Measurements from ENCODE around the gene SEMA6A. TPM values are rescaled to one million over a fixed set of nuclear protein-coding genes. Genes with fewer than 3 reads are reported as not detected.
"Not testable (repeated sequence)": the region's sequence is repeated elsewhere in the genome, so short reads cannot be mapped to it uniquely, and the experiment has no call there.

SEMA6A gene
- total RNA-seq, 1 donor = 0.21 TPM

- H3K27me3 ChIP-seq (ENCODE audit: insufficient read depth, low read length) = no peaks in the 10 kb centered on the region
- no peaks in the 10 kb centered on the region for H3K4me1 ChIP-seq (ENCODE audit: insufficient read depth, low read length)
- H3K9me3 ChIP-seq (ENCODE audit: low read depth, low read length) = no peaks in the 10 kb centered on the region
- H3K4me3 ChIP-seq (ENCODE audit: low read length) = no peak overlapping the region
Measured at GRCh38 chr5:116524966-116525365, 49.7 kb downstream of the SEMA6A start.

- H3K4me3 ChIP-seq (ENCODE audit: low read length) = no peak overlapping the region
- no peaks in the 10 kb centered on the region for H3K4me1 ChIP-seq (ENCODE audit: insufficient read depth, low read length)
- H3K9me3 ChIP-seq (ENCODE audit: low read depth, low read length) = no peaks in the 10 kb centered on the region
- H3K27me3 ChIP-seq (ENCODE audit: insufficient read depth, low read length) = no peaks in the 10 kb centered on the region
Measured at GRCh38 chr5:116524051-116524904, 50.3 kb downstream of the SEMA6A start.

GRCh38 chr5:116523182-116523581 is 51.4 kb downstream of the SEMA6A start:
- not testable (repeated sequence) for H3K4me1 ChIP-seq (ENCODE audit: insufficient read depth, low read length); H3K4me3 ChIP-seq (ENCODE audit: low read length); H3K9me3 ChIP-seq (ENCODE audit: low read depth, low read length); H3K27me3 ChIP-seq (ENCODE audit: insufficient read depth, low read length)

GRCh38 chr5:116522356-116523136 is 52.1 kb downstream of the SEMA6A start:
- H3K4me1 ChIP-seq (ENCODE audit: insufficient read depth, low read length) = no peaks in the 10 kb centered on the region
- no peaks in the 10 kb centered on the region for H3K9me3 ChIP-seq (ENCODE audit: low read depth, low read length)
- H3K4me3 ChIP-seq (ENCODE audit: low read length) = no peak overlapping the region
- no peaks in the 10 kb centered on the region for H3K27me3 ChIP-seq (ENCODE audit: insufficient read depth, low read length)

GRCh38 chr5:116521173-116521872 is 53.3 kb downstream of the SEMA6A start:
- no peaks in the 10 kb centered on the region for H3K27me3 ChIP-seq (ENCODE audit: insufficient read depth, low read length)
- no peaks in the 10 kb centered on the region for H3K9me3 ChIP-seq (ENCODE audit: low read depth, low read length)
- no peak overlapping the region for H3K4me3 ChIP-seq (ENCODE audit: low read length)
- no peaks in the 10 kb centered on the region for H3K4me1 ChIP-seq (ENCODE audit: insufficient read depth, low read length)

GRCh38 chr5:116520771-116521170 is 53.9 kb downstream of the SEMA6A start:
- no peak overlapping the region for H3K4me3 ChIP-seq (ENCODE audit: low read length)
- no peaks in the 10 kb centered on the region for H3K4me1 ChIP-seq (ENCODE audit: insufficient read depth, low read length)
- no peaks in the 10 kb centered on the region for H3K9me3 ChIP-seq (ENCODE audit: low read depth, low read length)
- no peaks in the 10 kb centered on the region for H3K27me3 ChIP-seq (ENCODE audit: insufficient read depth, low read length)

GRCh38 chr5:116518423-116518822 is 56.2 kb downstream of the SEMA6A start:
- H3K9me3 ChIP-seq (ENCODE audit: low read depth, low read length) = no peaks in the 10 kb centered on the region
- H3K4me3 ChIP-seq (ENCODE audit: low read length) = no peak overlapping the region

GRCh38 chr5:116517488-116517887 is 57.1 kb downstream of the SEMA6A start:
- no peaks in the 10 kb centered on the region for H3K27me3 ChIP-seq (ENCODE audit: insufficient read depth, low read length)
- H3K4me1 ChIP-seq (ENCODE audit: insufficient read depth, low read length) = no peaks in the 10 kb centered on the region
- H3K4me3 ChIP-seq (ENCODE audit: low read length) = no peak overlapping the region
- H3K9me3 ChIP-seq (ENCODE audit: low read depth, low read length) = no peaks in the 10 kb centered on the region

More at GRCh38 chr5:116518423-116518822, 56.2 kb downstream of the SEMA6A start:
- Histone ChIP-seq H3K4me1 (ENCODE audit: insufficient read depth, low read length) (no peaks in the 10 kb centered on the region), H3K27me3 (ENCODE audit: insufficient read depth, low read length) (no peaks in the 10 kb centered on the region)

GRCh38 chr5:116516021-116516420 is 58.6 kb downstream of the SEMA6A start:
- Histone ChIP-seq H3K4me1 (ENCODE audit: insufficient read depth, low read length) (no peaks in the 10 kb centered on the region), H3K9me3 (ENCODE audit: low read depth, low read length) (no peaks in the 10 kb centered on the region), H3K4me3 (ENCODE audit: low read length) (no peak overlapping the region), H3K27me3 (ENCODE audit: insufficient read depth, low read length) (no peaks in the 10 kb centered on the region)

- Histone ChIP-seq H3K4me1 (ENCODE audit: insufficient read depth, low read length) (no peaks in the 10 kb centered on the region), H3K27me3 (ENCODE audit: insufficient read depth, low read length) (no peaks in the 10 kb centered on the region), H3K9me3 (ENCODE audit: low read depth, low read length) (no peaks in the 10 kb centered on the region), H3K4me3 (ENCODE audit: low read length) (no peak overlapping the region)
Measured at GRCh38 chr5:116514421-116514970, 60.1 kb downstream of the SEMA6A start.

GRCh38 chr5:116510517-116510916 is 64.1 kb downstream of the SEMA6A start:
- no peaks in the 10 kb centered on the region for H3K27me3 ChIP-seq (ENCODE audit: insufficient read depth, low read length)

GRCh38 chr5:116509483-116510244 is 65.0 kb downstream of the SEMA6A start:
- no peaks in the 10 kb centered on the region for H3K9me3 ChIP-seq (ENCODE audit: low read depth, low read length)
- H3K4me3 ChIP-seq (ENCODE audit: low read length) = no peak overlapping the region
- no peaks in the 10 kb centered on the region for H3K4me1 ChIP-seq (ENCODE audit: insufficient read depth, low read length)
- H3K27me3 ChIP-seq (ENCODE audit: insufficient read depth, low read length) = no peaks in the 10 kb centered on the region

More at GRCh38 chr5:116510517-116510916, 64.1 kb downstream of the SEMA6A start:
- Histone ChIP-seq H3K4me1 (ENCODE audit: insufficient read depth, low read length) (no peaks in the 10 kb centered on the region), H3K4me3 (ENCODE audit: low read length) (no peak overlapping the region), H3K9me3 (ENCODE audit: low read depth, low read length) (no peaks in the 10 kb centered on the region)

- H3K4me3 ChIP-seq (ENCODE audit: low read length) = no peak overlapping the region
- H3K27me3 ChIP-seq (ENCODE audit: insufficient read depth, low read length) = no peaks in the 10 kb centered on the region
- H3K4me1 ChIP-seq (ENCODE audit: insufficient read depth, low read length) = no peaks in the 10 kb centered on the region
- no peaks in the 10 kb centered on the region for H3K9me3 ChIP-seq (ENCODE audit: low read depth, low read length)
Measured at GRCh38 chr5:116508835-116509234, 65.8 kb downstream of the SEMA6A start.

GRCh38 chr5:116507941-116508655 is 66.5 kb downstream of the SEMA6A start:
- Histone ChIP-seq H3K9me3 (ENCODE audit: low read depth, low read length) (no peaks in the 10 kb centered on the region), H3K4me3 (ENCODE audit: low read length) (no peak overlapping the region), H3K27me3 (ENCODE audit: insufficient read depth, low read length) (no peaks in the 10 kb centered on the region), H3K4me1 (ENCODE audit: insufficient read depth, low read length) (no peaks in the 10 kb centered on the region)
